Left lung (tissue), 10 donors: Measurements from ENCODE around the gene FLT1. TPM values are rescaled to one million over a fixed set of nuclear protein-coding genes. Genes with fewer than 3 reads are reported as not detected.

Experiments used
- ATAC-seq: fragments of 200-7000 bp; cut with Tn5 transposase; one replicate; pipeline ENCODE4 v1.9.1; 2020; ENCODE audit warnings: moderate library complexity
- DNase-seq, 4 donors: peaks; one replicate each; pipeline ENCODE4 v3.0.0-alpha.2; 2013 to 2020
- H3K27ac ChIP-seq, 2 donors: fragments of 200-600 bp; sonication (generic) in 1 of 2; one replicate each; pipeline versions ENCODE4 v1.5.0 to v1.8.0; 2020 to 2021
- H3K27me3 ChIP-seq, 2 donors: fragments of 200-600 bp; sonication (generic) in 1 of 2; one replicate each; pipeline versions ENCODE4 v1.5.0 to v1.8.0; 2020 to 2021
- H3K36me3 ChIP-seq, 2 donors: fragments of 200-600 bp; sonication (generic) in 1 of 2; one replicate each; pipeline versions ENCODE4 v1.5.0 to v1.8.0; 2020 to 2021
- H3K4me1 ChIP-seq, 2 donors: fragments of 200-600 bp; one replicate each; pipeline ENCODE4 v1.8.0; 2021
- H3K4me3 ChIP-seq, 2 donors: fragments of 200-600 bp; sonication (generic) in 1 of 2; one replicate each; pipeline versions ENCODE4 v1.5.0 to v1.8.0; 2020 to 2021; ENCODE audit warnings: mild to moderate bottlenecking in 1 of 2
- H3K9me3 ChIP-seq, 2 donors: fragments of 200-600 bp; sonication (generic) in 1 of 2; one replicate each; pipeline versions ENCODE4 v1.5.0 to v1.8.0; 2020 to 2021
- intact Hi-C, 2 donors: fragments of 100-400 bp; cut with DNase I; formaldehyde crosslinking; loops; one replicate each; pipeline versions ENCODE4 v1.11.2 to v1.14.2; 2022
- polyA plus RNA-seq, 6 donors: library from polyadenylated mRNA; unstranded; fragments of 120-200 nt; gene quantifications; one replicate each; pipeline ENCODE4 v1.2.1, GENCODE V29; 2013; ENCODE audit not compliant: insufficient read length in 6 of 6
- total RNA-seq, 2 donors: library from RNA; stranded (reverse); fragmentation: NEBNext Ultra II Directional; extraction: Animal tissue kit (Norgen Biotek cat#: 25700); gene quantifications; one replicate each; pipeline ENCODE4 v1.2.1, GENCODE V29; 2021
- TF ChIP-seq, protein P1 (sequence below), 2 donors: fragments of 200-600 bp; sonication (generic) in 1 of 2; IDR thresholded peaks; one replicate each; pipeline versions ENCODE4 v1.5.0 to v1.8.0; 2021; ENCODE audit warnings: antibody characterized with exemption in 2 of 2
- donor health status: DM: no; HTN: yes; CAD: no.
- donor health status: DM: no; HTN: no; CAD: no.

Gene FLT1
- total and polyA plus RNA-seq, 8 donors, result 21.3 to 30.3 (median 25.3) TPM

DNA sequence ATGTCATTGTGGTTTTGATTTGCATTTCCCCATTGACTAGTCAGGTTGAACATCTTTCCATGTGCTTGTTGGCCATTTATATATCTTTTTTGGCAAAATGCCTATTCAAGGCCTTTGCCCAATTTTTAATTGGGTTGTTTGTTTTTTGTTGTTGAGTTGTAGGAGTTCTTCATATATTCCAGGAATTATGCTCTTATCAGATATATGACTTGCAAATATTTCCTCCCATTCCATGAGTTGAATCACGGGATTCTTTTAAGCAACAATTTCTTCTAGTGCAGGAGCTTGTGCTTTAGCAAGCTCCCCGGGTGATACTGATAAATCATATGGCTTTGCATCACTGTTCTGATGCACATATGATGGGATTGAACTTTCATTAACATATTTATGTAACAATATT, 47.0 kb upstream of the FLT1 start:
- ATAC-seq (no peak), DNase-seq (no peak)
- no peak overlapping the region for H3K4me3 ChIP-seq
- H3K36me3 ChIP-seq, result no peaks in the 10 kb centered on the region
- H3K27ac ChIP-seq, result no peak overlapping the region
- no peaks in the 10 kb centered on the region for H3K4me1 ChIP-seq
- TF ChIP-seq, protein P1, sequence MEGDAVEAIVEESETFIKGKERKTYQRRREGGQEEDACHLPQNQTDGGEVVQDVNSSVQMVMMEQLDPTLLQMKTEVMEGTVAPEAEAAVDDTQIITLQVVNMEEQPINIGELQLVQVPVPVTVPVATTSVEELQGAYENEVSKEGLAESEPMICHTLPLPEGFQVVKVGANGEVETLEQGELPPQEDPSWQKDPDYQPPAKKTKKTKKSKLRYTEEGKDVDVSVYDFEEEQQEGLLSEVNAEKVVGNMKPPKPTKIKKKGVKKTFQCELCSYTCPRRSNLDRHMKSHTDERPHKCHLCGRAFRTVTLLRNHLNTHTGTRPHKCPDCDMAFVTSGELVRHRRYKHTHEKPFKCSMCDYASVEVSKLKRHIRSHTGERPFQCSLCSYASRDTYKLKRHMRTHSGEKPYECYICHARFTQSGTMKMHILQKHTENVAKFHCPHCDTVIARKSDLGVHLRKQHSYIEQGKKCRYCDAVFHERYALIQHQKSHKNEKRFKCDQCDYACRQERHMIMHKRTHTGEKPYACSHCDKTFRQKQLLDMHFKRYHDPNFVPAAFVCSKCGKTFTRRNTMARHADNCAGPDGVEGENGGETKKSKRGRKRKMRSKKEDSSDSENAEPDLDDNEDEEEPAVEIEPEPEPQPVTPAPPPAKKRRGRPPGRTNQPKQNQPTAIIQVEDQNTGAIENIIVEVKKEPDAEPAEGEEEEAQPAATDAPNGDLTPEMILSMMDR (IDR thresholded peaks at IDR 0.05), result no peak
- H3K27me3 ChIP-seq, result no peaks in the 10 kb centered on the region
- H3K9me3 ChIP-seq, result peaks cover 0 to 6% of the 10 kb centered on the region in 2 donors
- intact Hi-C loops, result no loop called here

GRCh38 chr13:28540612-28541011, 45.7 kb upstream of the FLT1 start:
- ATAC-seq, result no peak
- intact Hi-C loops, result no loop called here
- Histone ChIP-seq H3K36me3 (no peaks in the 10 kb centered on the region), H3K27ac (no peak overlapping the region), H3K4me1 (no peaks in the 10 kb centered on the region), H3K4me3 (no peak overlapping the region), H3K9me3 (peaks cover 0 to 6% of the 10 kb centered on the region in 2 donors), H3K27me3 (peaks cover 0 to 4% of the 10 kb centered on the region in 2 donors)
- TF ChIP-seq, protein P1 (IDR thresholded peaks at IDR 0.05), result no peak
- no peak for DNase-seq

GRCh38 chr13:28539625-28540286, 44.8 kb upstream of the FLT1 start:
- TF ChIP-seq, protein P1 (IDR thresholded peaks at IDR 0.05), result no peak
- no peak for ATAC-seq
- H3K4me1 ChIP-seq, result no peaks in the 10 kb centered on the region
- H3K4me3 ChIP-seq, result no peak overlapping the region
- peaks cover 0 to 9% of the 10 kb centered on the region in 2 donors for H3K9me3 ChIP-seq
- H3K27ac ChIP-seq, result no peak overlapping the region
- intact Hi-C loops, result no loop called here
- peaks cover 0 to 11% of the 10 kb centered on the region in 2 donors for H3K27me3 ChIP-seq
- no peak for DNase-seq
- no peaks in the 10 kb centered on the region for H3K36me3 ChIP-seq

DNA sequence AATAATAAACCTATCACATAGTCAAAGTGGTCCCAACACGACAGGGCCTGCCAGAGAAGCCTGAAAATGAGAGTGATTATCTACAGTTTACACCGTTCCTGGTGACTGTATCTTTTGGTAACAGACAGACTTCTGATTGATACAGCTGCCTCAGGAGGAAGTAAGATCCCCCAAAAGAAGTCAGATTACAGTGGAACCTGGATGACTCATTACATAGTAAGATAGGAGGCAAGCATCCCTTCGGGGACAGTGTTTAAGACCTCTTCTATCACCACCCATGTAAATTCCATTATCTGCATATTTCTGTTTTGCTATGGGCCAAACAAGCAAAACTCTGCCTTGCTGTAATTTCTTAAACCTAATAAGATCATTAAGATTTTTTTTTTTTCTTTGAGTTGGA, 44.0 kb upstream of the FLT1 start:
- no peak for DNase-seq
- no peaks in the 10 kb centered on the region for H3K4me1 ChIP-seq
- no peak overlapping the region for H3K4me3 ChIP-seq
- TF ChIP-seq, protein P1 (IDR thresholded peaks at IDR 0.05), result no peak
- ATAC-seq, result no peak
- intact Hi-C loops, result no loop called here
- no peak overlapping the region for H3K27ac ChIP-seq
- peaks cover 0 to 18% of the 10 kb centered on the region in 2 donors for H3K27me3 ChIP-seq
- no peaks in the 10 kb centered on the region for H3K36me3 ChIP-seq
- H3K9me3 ChIP-seq, result peaks cover 0 to 7% of the 10 kb centered on the region in 2 donors

GRCh38 chr13:28537171-28537570, 42.2 kb upstream of the FLT1 start:
- Histone ChIP-seq H3K27ac (no peak overlapping the region), H3K4me1 (peaks cover 0 to 10% of the 10 kb centered on the region in 2 donors), H3K36me3 (no peaks in the 10 kb centered on the region), H3K27me3 (peaks cover 15 to 35% of the 10 kb centered on the region in 2 donors), H3K9me3 (peaks cover 0 to 3% of the 10 kb centered on the region in 2 donors), H3K4me3 (no peak overlapping the region)
- ATAC-seq (no peak), DNase-seq (no peak)
- TF ChIP-seq, protein P1 (IDR thresholded peaks at IDR 0.05), result no peak
- intact Hi-C loops, result no loop called here
